ENCODE results near the gene CIDEA.

Gene CIDEA

DNA sequence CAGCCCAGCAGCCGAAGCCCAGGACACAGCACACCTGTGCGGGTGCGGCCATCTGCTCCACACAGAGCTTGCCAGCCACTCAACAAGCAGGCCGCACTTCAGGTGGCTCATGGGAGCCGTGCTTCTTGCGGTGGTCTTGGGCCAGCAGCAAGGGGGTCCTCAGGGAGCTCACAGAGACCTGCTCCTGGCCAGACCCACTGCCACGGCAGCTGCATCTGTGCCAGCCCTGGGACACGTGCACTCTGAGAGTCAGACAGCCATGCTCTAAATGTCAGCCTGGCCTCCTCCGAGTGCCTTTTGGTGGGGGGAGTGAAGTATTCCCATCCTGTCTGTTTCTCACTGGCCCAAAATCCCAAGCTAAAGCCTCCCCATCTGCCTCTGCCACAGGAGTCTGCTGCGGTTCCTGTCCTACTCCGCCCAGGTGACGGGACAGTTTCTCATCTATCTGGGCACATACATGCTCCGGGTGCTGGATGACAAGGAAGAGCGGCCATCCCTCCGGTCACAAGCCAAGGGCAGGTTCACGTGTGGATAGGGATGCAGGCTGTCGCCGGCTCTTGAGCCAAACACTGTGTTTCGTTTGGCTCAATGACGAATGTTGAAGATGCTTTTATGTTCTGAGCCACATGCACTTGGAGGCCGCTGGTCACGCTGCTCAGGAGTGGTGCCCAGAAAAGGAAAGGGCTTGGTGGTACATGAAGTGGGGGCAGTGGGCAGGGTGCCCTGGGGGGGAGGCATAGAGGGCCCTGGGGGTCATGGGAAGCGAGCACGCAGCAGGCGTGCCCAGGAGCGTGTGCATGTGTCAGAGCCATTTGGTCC is 22.8 kb downstream of the CIDEA start:
- no peak for DNase-seq

DNA sequence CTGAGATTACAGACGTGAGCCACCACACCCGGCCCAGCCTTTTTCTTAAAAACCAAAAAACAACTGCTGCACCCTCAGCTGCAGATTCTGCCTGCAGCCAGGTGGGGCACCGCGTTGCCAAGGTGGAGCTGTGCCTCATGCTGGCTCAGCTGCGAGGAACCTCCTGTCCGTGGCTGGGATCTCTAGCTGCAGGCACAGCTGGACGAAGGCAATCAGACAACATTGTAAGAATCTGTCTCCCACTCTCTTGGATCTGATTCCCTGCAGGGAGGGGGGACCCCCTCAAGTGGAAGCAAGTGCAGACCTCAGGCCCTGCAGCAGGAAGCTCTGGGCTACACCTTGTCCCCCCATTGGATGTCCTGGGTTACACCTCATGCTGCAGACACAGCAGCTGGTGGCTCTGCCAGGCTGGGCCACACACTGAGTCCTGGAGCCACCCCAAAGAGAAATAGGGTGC is 24.1 kb downstream of the CIDEA start:
- no peak for DNase-seq

DNA sequence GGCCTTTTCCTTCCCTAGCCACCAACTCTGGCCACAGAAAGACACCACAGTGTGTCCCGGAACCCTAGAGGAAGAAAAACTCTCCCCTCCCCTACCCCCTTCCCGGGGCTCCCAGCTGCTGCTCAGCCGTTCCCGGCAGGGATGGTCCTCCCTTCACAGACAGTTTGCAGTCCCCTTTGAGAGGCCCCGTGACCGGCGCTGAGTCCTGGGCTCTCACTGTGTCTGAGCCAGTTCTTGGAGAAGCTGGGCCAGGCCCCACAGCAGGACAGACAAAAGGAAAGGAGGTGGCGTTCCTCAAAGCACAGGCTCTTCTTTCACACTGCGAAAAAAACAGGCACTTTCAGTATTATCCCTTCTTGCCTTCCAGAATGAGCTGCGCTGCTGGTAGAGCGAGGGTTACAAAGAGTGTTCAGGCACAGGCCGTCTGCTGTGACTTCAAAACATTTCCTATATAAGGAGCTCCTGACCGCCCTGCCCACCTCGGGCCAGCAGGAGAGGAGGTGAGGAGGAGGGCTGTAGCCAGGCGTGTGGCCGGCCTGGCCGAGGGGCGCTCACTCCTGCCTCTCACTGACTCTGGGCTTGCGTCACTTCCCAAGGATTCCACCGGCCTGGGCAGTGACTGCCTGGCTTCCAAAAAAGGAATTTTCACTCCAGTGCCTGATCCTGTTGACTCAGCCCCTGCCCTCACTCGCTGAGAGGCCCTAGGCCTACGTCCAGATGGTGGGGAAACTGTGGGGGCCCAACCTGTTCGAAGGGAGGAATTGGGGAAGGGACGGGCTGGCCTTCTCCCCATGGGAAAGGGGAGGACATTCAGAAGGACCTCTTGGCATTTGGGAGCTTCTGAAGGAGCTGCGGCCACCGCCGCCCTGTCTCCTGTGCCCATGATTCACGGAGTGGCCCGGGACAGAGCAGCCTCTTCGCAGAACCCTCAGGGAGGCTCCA is 24.9 kb downstream of the CIDEA start:
- DNase-seq, result no peak

GRCh38 chr18:12279781-12280531 is 25.8 kb downstream of the CIDEA start:
- no peak for DNase-seq

DNA sequence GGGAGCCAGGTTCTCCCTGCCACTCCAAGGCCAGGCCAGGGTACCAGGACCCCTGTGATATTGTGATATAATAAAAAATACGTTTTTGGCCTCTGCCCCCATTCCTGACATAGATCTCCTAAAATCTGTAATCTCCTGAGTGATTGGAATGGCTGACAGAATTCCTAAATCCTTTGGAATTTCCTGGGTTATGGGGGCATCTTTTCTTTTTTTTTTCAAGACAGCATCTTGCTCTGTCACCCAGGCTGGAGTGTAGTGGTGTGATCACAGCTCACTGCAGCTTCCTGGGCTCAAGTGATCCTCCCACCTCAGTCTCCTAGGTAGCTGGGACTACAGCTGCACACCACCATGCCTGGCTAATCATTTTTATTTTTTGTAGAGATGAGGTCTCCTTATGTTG is 27.7 kb downstream of the CIDEA start:
- DNase-seq, result no peak

DNA sequence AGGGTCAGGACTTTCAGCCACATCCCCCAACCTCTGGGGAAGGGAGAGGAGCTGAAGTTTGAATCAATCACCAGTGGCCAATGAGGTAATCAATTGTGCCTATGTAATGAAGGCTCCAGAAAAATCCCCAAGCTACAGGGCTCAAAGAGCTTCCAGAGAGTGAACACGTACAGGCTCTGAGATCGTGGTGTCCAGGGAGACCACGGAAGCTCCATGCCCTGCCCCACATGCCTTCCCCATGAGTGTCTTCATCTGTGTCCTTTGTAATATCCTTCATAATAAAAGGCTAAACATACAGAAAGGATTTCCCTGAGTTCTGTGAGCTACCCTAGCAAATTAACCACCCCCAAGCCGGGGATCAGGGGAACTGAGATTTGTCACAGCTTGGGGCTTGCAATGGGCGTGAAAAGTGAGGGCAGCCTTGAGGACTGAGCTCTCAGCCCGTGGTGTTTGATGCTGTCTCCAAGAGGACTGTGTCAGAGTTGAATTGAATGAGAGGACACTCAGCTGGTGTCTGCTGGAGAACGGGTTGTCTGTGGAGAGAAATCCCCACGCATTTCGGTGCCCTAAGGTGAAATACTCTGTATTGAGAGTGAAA is 28.4 kb downstream of the CIDEA start:
- no peak for DNase-seq

- no peak for DNase-seq
These were observed 29.1 kb downstream of the CIDEA start for GRCh38 chr18:12283256-12283655.

DNA sequence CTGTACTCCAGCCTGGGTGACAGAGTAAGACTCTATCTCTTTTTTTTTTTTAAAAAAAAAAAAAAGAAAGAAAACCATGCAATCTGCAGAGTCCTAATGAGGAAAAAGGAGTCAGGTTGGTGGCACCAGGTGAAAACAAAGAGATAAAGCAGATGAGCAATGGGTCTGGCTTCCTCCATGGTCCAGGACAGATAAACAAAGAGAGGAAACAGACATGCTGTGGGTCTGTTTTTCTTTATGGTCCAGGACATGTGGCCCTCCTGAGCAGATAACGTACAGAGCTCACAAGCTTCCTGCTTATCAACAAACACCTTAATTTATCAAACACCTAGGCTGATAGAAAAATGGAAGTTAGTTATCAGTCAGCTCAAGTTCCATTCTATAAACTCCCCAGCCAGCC is 29.5 kb downstream of the CIDEA start:
- no peak for DNase-seq

DNA sequence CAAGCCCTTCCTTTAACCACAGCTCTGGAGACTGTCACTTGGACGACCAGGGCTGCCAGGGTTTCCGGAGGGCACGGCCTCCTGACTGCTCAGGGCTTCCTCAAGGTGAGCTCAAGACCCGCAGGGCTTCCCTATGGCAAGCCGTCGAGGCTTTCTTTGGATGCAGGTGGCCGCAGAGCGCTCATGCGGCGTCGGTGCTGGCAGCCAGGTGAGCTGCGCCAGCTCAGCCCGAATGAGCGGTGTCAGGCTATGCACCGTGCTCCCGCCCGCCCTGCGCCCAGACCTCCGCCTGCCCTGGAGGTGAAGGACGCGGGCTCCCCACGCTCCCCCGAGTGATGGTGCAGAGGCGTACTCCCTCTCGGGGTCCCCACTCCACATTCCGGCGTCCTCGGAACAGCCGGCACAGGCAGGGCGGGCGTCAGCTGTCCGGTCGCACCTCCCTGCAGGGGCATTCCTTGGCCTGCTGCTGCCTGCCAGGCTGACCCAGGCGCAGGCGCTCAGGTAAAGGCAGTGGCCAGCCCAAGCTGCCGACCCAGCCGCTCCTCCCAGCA is 33.0 kb downstream of the CIDEA start:
- DNase-seq, result no peak

DNA sequence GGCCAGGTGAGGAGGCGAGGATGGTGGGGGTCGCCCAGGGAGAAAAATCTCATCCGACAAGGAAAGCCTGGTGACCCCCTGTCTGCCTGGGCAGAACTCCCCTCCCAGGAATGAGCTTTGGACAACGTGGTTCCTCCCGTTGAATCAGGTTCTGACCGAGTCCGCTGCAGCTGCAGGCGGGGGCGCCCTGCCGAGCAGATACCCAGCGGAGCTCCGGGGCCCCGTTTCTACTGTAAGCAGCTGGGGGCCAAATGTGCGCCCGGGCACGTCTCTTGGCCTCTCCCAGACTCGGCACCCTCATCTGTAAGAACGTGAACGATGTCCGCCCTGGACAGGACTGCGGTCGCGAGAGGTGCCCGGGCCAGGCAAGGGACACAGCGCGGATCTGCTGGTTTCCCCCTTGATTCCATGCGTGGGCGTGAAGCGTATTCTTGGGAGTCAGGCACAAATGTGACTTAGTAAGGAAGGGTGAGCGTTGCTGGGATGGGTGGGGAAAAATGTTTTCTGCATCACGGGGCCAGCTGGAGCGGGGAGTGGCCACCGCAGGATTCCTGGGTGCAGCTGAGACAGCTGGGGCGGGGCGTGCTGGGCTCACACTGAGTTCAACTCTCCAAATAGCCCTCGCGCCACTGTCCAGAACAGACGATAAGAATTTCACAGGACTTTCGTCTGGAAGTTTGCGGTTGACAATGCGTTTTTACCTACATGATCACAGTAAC is 33.7 kb downstream of the CIDEA start:
- DNase-seq, result no peak

DNA sequence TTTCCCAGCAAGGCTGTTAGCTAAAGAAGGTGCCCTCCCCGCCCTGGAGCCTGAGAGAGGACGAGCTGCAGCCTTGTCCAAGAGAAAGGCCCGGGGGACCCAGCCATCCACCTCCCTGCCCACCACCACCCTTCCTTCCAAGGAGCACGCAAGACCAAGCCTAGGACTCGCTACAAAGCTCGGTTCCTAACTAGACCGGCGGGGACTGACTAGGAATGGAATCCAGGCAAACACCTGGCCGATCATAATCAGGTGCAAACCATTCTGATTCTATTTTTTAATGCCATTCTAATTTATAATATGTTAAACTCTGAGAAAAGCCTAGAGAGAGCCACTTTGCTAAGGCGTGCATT is 34.2 kb downstream of the CIDEA start:
- DNase-seq, result no peak

DNA sequence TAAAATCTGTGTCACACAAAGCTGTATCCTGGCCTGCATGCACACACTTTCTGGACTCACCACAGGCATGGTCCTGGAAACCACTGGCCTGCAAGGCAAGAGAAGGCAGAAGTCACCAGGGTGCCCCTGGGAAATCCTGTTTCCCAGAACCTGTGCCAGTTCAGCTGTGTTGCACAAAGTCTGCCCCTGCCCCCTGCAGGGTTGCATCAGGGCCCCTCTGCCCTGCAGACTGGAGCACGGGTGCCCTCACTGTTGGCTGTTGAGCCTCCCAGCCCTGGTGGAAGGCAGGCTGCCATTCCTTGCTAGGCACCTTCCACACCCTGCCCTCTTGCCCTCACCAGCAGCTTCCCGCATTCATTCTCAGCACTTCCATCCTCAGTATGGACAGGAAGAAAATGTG is 35.9 kb downstream of the CIDEA start:
- no peak for DNase-seq

GRCh38 chr18:12291161-12291560 is 37.0 kb downstream of the CIDEA start:
- DNase-seq, result no peak

DNA sequence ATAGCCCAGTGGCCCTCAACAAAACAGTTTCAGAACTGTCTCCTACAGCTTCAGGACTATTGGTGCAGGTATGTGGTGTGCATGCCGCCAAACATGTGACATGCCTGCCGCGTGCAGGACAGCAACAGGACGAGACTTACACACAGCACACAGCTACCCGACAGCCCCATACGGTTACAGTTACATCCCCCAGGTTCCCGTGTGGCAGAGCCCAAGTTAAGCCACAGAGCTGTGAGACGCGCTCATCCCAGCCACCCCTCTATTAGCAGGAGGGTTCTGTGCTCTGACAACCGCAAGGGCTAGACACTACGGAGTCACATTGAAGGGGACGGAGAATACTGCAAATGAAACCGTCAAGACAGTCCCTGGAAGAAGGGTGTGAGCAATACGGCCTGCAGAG is 37.5 kb downstream of the CIDEA start:
- DNase-seq, result no peak

- DNase-seq, result no peak
These were observed 39.7 kb downstream of the CIDEA start for GRCh38 chr18:12293831-12294230.

- DNase-seq, result no peak
These were observed 41.4 kb downstream of the CIDEA start for GRCh38 chr18:12295389-12296086.

DNA sequence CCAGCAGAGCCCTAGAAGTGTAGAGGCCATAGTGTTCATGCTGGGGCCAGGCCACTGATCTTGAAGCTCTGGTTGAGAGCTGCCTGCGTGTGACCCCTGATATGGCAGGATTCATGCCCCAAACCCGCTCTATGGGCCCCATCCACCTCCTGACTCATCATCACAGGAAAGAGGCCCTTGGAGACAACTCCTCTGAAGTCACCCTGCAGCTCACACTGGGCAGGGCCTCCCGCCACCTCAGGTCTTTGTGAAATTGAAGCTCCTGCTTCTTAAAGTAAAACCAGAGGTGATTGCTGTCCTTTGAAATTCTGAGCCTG is 41.9 kb downstream of the CIDEA start:
- no peak for DNase-seq

GRCh38 chr18:12296457-12296856 is 42.3 kb downstream of the CIDEA start:
- DNase-seq, result no peak

- DNase-seq, result no peak
These were observed 45.7 kb downstream of the CIDEA start for GRCh38 chr18:12299862-12300261.

GRCh38 chr18:12301263-12302005 is 47.3 kb downstream of the CIDEA start:
- DNase-seq, result no peak
